ENCODE measurements around the gene ATP5ME.

Gene ATP5ME

GRCh38 chr4:707929-708630 lies 34.0 kb upstream of the ATP5ME start:
- TF ChIP-seq REST (IDR thresholded peaks at IDR 0.05; ENCODE audit: insufficient read depth in 1 of 2, low read depth in 2 of 2, low read length in 2 of 2): no peak
- TF ChIP-seq SIN3A (IDR thresholded peaks at IDR 0.05; ENCODE audit: borderline replicate concordance, insufficient read depth, low read length): no peak
- TF ChIP-seq POLR2AphosphoS5 (IDR thresholded peaks at IDR 0.05; ENCODE audit: low read depth, low read length): no peak
- no peak for TF ChIP-seq FOXP2 (optimal IDR thresholded peaks at IDR 0.05; ENCODE audit: borderline replicate concordance, extremely low read depth, extremely low read length, insufficient read depth)
- TF ChIP-seq TAF1 (IDR thresholded peaks at IDR 0.05; ENCODE audit: borderline replicate concordance, insufficient read depth, low read length): no peak

- TF ChIP-seq FOXP2 (optimal IDR thresholded peaks at IDR 0.05; ENCODE audit: borderline replicate concordance, extremely low read depth, extremely low read length, insufficient read depth) (no peak), SIN3A (IDR thresholded peaks at IDR 0.05; ENCODE audit: borderline replicate concordance, insufficient read depth, low read length) (no peak)
Observed at GRCh38 chr4:706834-707598, 32.9 kb upstream of the ATP5ME start.

GRCh38 chr4:705278-706082 lies 31.4 kb upstream of the ATP5ME start, which contains the start of gene PCGF3:
PCGF3 (plus strand) TSS chr4:705832; CDS start chr4:733681, 27,849 bp downstream.
- TF ChIP-seq TAF1 (IDR thresholded peaks at IDR 0.05; ENCODE audit: borderline replicate concordance, insufficient read depth, low read length) (peak; percentile 28; the same call in 1 of the 2 replicates), SIN3A (IDR thresholded peaks at IDR 0.05; ENCODE audit: borderline replicate concordance, insufficient read depth, low read length) (no peak), FOXP2 (optimal IDR thresholded peaks at IDR 0.05; ENCODE audit: borderline replicate concordance, extremely low read depth, extremely low read length, insufficient read depth) (peak; percentile 67), REST (IDR thresholded peaks at IDR 0.05; ENCODE audit: insufficient read depth in 1 of 2, low read depth in 2 of 2, low read length in 2 of 2) (0 out of 4 replicates have a peak, but pooled peaks of 1 of the 2 experiments have one; percentile 24), POLR2AphosphoS5 (IDR thresholded peaks at IDR 0.05; ENCODE audit: low read depth, low read length) (peak; percentile 67)

DNA sequence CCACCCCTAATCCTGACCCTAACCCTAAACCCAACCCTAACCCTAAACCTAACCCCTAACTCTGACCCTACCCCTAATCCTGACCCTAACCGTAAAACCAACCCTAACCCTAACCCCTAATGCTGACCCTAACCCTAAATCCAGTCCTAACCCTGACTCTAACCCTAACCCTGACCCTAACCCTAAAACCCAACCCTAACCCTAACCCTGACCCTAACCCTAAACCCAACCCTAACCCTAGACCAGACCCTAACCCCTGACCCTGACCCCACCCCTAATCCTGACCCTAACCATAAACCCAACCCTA lies 30.8 kb upstream of the ATP5ME start:
- no peak for TF ChIP-seq SIN3A (IDR thresholded peaks at IDR 0.05; ENCODE audit: borderline replicate concordance, insufficient read depth, low read length)
- no peak for TF ChIP-seq POLR2AphosphoS5 (IDR thresholded peaks at IDR 0.05; ENCODE audit: low read depth, low read length)
- TF ChIP-seq TAF1 (IDR thresholded peaks at IDR 0.05; ENCODE audit: borderline replicate concordance, insufficient read depth, low read length): no peak
- no peak for TF ChIP-seq REST (IDR thresholded peaks at IDR 0.05; ENCODE audit: insufficient read depth in 1 of 2, low read depth in 2 of 2, low read length in 2 of 2)
- no peak for TF ChIP-seq FOXP2 (optimal IDR thresholded peaks at IDR 0.05; ENCODE audit: borderline replicate concordance, extremely low read depth, extremely low read length, insufficient read depth)

- TF ChIP-seq SIN3A (IDR thresholded peaks at IDR 0.05; ENCODE audit: borderline replicate concordance, insufficient read depth, low read length) (no peak), POLR2AphosphoS5 (IDR thresholded peaks at IDR 0.05; ENCODE audit: low read depth, low read length) (no peak), REST (IDR thresholded peaks at IDR 0.05; ENCODE audit: insufficient read depth in 1 of 2, low read depth in 2 of 2, low read length in 2 of 2) (no peak), TAF1 (IDR thresholded peaks at IDR 0.05; ENCODE audit: borderline replicate concordance, insufficient read depth, low read length) (no peak), FOXP2 (optimal IDR thresholded peaks at IDR 0.05; ENCODE audit: borderline replicate concordance, extremely low read depth, extremely low read length, insufficient read depth) (no peak)
Observed at GRCh38 chr4:704198-704891, 30.3 kb upstream of the ATP5ME start.

Data from PFSK-1 (cell line).